Hepatocyte (in vitro differentiated cells): Measurements from ENCODE around the gene PCDHA11. TPM values are rescaled to one million over a fixed set of nuclear protein-coding genes. Genes with fewer than 3 reads are reported as not detected.
A peak's percentile ranks its signal among the peaks of the same experiment; 100 is the strongest.
"Not testable (repeated sequence)": the region's sequence is repeated elsewhere in the genome, so short reads cannot be mapped to it uniquely, and the experiment has no call there.

Experiments used
- DNase-seq: peaks from one replicate; pipeline ENCODE4 v3.0.0-alpha.2; 2016; ENCODE audit warnings: low spot score
- H2AFZ ChIP-seq: fragments of 200-600 bp; sonication (generic); 2 replicates; pipeline ENCODE4 v1.6.0; 2016; ENCODE audit warnings: antibody characterized with exemption, mild to moderate bottlenecking
- H3K27ac ChIP-seq: fragments of 200-600 bp; sonication (generic); 2 replicates; pipeline ENCODE4 v1.5.1; 2016; ENCODE audit warnings: mild to moderate bottlenecking
- H3K27me3 ChIP-seq: fragments of 200-600 bp; sonication (generic); 2 replicates; pipeline ENCODE4 v1.6.1; 2016
- H3K36me3 ChIP-seq: fragments of 200-600 bp; sonication (generic); replicated peaks from 2 replicates; pipeline ENCODE4 v1.5.1; 2016; ENCODE audit warnings: low read depth; ENCODE audit not compliant: insufficient read depth
- H3K4me1 ChIP-seq: fragments of 200-600 bp; sonication (generic); 2 replicates; pipeline ENCODE4 v1.5.1; 2016; ENCODE audit warnings: mild to moderate bottlenecking, moderate library complexity; ENCODE audit not compliant: insufficient read depth
- H3K4me2 ChIP-seq: fragments of 200-600 bp; sonication (generic); 2 replicates; pipeline ENCODE4 v1.6.0; 2016
- H3K4me3 ChIP-seq: fragments of 200-600 bp; sonication (generic); 2 replicates; pipeline ENCODE4 v1.5.1; 2016; ENCODE audit warnings: mild to moderate bottlenecking
- H3K79me2 ChIP-seq: fragments of 200-600 bp; sonication (generic); 2 replicates; pipeline ENCODE4 v1.6.0; 2017; ENCODE audit warnings: mild to moderate bottlenecking
- H3K9me2 ChIP-seq: fragments of 200-600 bp; sonication (generic); replicated peaks from 2 replicates; pipeline ENCODE4 v1.6.0; 2017; ENCODE audit warnings: mild to moderate bottlenecking; ENCODE audit not compliant: insufficient read depth
- H3K9me3 ChIP-seq: fragments of 200-600 bp; sonication (generic); 2 replicates; pipeline ENCODE4 v1.5.1; 2016; ENCODE audit warnings: low read depth, mild to moderate bottlenecking
- H4K20me1 ChIP-seq: fragments of 200-600 bp; sonication (generic); 2 replicates; pipeline ENCODE4 v1.6.0; 2016; ENCODE audit warnings: mild to moderate bottlenecking; ENCODE audit not compliant: insufficient read depth, poor library complexity, severe bottlenecking
- CTCF ChIP-seq: fragments of 200-600 bp; sonication (generic); IDR thresholded peaks from 2 replicates; pipeline ENCODE4 v1.5.1; 2016; ENCODE audit warnings: antibody characterized with exemption, mild to moderate bottlenecking; ENCODE audit not compliant: poor library complexity
- EZH2 ChIP-seq: fragments of 200-600 bp; sonication (generic); IDR thresholded peaks from 2 replicates; pipeline ENCODE4 v1.6.1; 2016; ENCODE audit warnings: antibody characterized with exemption, mild to moderate bottlenecking, borderline replicate concordance
- EZH2phosphoT487 ChIP-seq: fragments of 200-600 bp; sonication (generic); IDR thresholded peaks from one replicate; pipeline ENCODE4 v1.6.1; 2018; ENCODE audit warnings: antibody characterized with exemption, mild to moderate bottlenecking, low read depth, moderate library complexity; ENCODE audit not compliant: unreplicated experiment, severe bottlenecking
- WGBS: methylation state at CpG from one replicate; pipeline ENCODE4 v1.1.6; 2016; ENCODE audit warnings: low lambda C conversion rate; ENCODE audit errors: missing lambda C conversion rate; 5-methylcytosine and 5-hydroxymethylcytosine counted together
- polyA plus RNA-seq: library from polyadenylated mRNA; unstranded; fragments of >200 nt; fragmentation: Nextera tagmentation; extraction: Ambion mirVana; gene quantifications from 2 replicates; pipeline ENCODE4 v1.2.1, GENCODE V29; 2016
- total RNA-seq: library from RNA; depleted of rRNA; stranded (reverse); fragments of >200 nt; gene quantifications from 2 replicates; pipeline ENCODE4 v1.2.3, GENCODE V29; 2014

The PCDHA11 gene
- total and polyA plus RNA-seq, 2 experiments from 2014 or later, result 2.5 to 4.5 TPM

- WGBS, result 84% methylated on average over 47 of the region's 47 CpGs
- no peaks in the 10 kb centered on the region for H3K27me3 ChIP-seq
- H3K4me2 ChIP-seq, result no peak within 1 kb of the TSS
- no peak within 1 kb of the TSS for H3K4me3 ChIP-seq
- H3K4me1 ChIP-seq, result no peaks in the 10 kb centered on the region
- no peaks in the 10 kb centered on the region for H3K36me3 ChIP-seq
- no peak within 1 kb of the TSS for H2AFZ ChIP-seq
- no peaks in the 10 kb centered on the region for H3K9me2 ChIP-seq
- H4K20me1 ChIP-seq, result no peaks in the 10 kb centered on the region
- DNase-seq, result no peak
- peaks cover 32% of the 10 kb centered on the region for H3K9me3 ChIP-seq
- H3K79me2 ChIP-seq, result no peaks in the 10 kb centered on the region
- TF ChIP-seq CTCF (no peak), EZH2phosphoT487 (no peak), EZH2 (no peak)
- H3K27ac ChIP-seq, result no peak within 1 kb of the TSS
Observed at GRCh38 chr5:140840978-140841962, 27.5 kb upstream of the PCDHA11 start, which contains the start of gene PCDHA8. TSS of gene PCDHA8 (plus strand) at chr5:140841187. CDS start at chr5:140841322, 135 bp downstream.

DNA sequence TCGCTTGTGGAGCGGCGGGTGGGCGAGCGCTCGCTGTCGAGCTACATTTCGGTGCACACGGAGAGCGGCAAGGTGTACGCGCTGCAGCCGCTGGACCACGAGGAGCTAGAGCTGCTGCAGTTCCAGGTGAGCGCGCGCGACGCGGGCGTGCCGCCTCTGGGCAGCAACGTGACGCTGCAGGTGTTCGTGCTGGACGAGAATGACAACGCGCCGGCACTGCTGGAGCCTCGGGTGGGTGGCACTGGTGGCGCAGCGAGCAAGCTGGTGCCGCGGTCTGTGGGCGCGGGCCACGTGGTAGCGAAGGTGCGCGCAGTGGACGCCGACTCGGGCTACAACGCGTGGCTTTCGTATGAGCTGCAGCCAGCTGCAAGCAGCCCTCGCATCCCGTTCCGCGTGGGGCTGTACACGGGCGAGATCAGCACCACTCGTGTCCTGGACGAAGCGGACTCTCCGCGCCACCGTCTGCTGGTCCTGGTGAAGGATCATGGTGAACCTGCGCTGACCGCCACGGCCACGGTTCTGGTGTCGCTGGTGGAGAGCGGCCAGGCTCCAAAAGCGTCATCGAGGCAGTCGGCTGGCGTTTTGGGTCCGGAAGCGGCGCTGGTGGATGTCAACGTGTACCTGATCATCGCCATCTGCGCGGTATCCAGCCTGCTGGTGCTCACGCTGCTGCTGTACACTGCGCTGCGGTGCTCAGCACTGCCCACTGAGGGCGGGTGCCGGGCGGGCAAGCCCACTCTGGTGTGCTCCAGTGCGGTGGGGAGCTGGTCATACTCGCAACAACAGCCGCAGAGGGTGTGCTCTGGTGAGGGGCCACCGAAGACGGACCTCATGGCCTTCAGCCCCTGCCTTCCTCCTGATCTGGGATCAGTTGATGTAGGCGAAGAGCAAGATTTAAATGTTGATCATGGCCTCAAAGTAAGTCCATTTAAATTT lies 25.7 kb upstream of the PCDHA11 start:
- Histone ChIP-seq H3K27ac (no peak overlapping the region), H3K36me3 (no peaks in the 10 kb centered on the region), H3K4me3 (no peak overlapping the region), H3K4me1 (no peaks in the 10 kb centered on the region), H3K79me2 (no peaks in the 10 kb centered on the region), H3K9me2 (no peaks in the 10 kb centered on the region), H4K20me1 (no peaks in the 10 kb centered on the region), H3K9me3 (peaks cover 26% of the 10 kb centered on the region), H2AFZ (no peak overlapping the region), H3K4me2 (no peak overlapping the region), H3K27me3 (no peaks in the 10 kb centered on the region)
- DNase-seq, result no peak
- whole genome bisulfite sequencing, result 99% methylated on average over 71 of the region's 87 CpGs
- no peak for TF ChIP-seq EZH2phosphoT487
- no peak for TF ChIP-seq EZH2
- no peak for TF ChIP-seq CTCF

DNA sequence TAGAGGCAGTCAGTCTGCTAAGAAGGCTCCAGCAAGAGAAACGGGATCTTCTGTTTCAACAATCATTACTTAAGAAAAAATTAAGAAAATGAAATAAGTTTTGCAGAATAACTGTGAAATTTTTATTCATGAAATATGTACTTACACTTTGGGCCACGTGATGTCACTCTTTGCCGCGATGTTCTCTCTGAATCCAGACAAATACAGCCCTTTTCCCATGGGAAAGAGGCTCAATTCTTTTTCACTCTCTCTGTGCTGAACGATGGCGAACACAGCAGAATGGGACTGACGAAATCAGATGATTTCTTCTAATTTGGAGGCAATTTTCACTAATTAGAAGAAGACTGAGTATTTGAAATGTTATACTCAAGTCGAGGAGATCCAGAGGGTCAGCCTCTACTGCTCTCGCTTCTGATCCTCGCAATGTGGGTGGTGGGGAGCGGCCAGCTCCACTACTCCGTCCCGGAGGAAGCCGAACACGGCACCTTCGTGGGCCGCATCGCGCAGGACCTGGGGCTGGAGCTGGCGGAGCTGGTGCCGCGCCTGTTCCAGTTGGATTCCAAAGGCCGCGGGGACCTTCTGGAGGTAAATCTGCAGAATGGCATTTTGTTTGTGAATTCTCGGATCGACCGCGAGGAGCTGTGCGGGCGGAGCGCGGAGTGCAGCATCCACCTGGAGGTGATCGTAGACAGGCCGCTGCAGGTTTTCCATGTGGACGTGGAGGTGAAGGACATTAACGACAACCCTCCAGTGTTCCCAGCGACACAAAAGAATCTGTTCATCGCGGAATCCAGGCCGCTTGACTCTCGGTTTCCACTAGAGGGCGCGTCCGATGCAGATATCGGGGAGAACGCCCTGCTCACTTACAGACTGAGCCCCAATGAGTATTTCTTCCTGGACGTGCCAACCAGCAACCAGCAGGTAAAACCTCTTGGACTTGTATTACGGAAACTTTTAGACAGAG lies 20.3 kb upstream of the PCDHA11 start, which contains the start of gene PCDHA9:
Gene PCDHA9, plus strand, starts transcription at position 244 of the 964 bp plus-strand sequence. Its CDS starts 114 bp downstream, at position 358.
- not testable (repeated sequence) for H3K79me2 ChIP-seq, H3K27me3 ChIP-seq, H3K4me1 ChIP-seq, H3K36me3 ChIP-seq, H2AFZ ChIP-seq, H3K9me2 ChIP-seq, H4K20me1 ChIP-seq, DNase-seq, H3K27ac ChIP-seq
- peak within 1 kb of the TSS; percentile 1 for H3K4me3 ChIP-seq
- WGBS, result 81% methylated on average over 39 of the region's 48 CpGs
- peak within 1 kb of the TSS; percentile 35 for H3K4me2 ChIP-seq
- peaks cover 10% of the 10 kb centered on the region for H3K9me3 ChIP-seq

- not testable (repeated sequence) for H3K9me3 ChIP-seq, H3K9me2 ChIP-seq, DNase-seq, H3K4me3 ChIP-seq, H3K4me2 ChIP-seq, H3K79me2 ChIP-seq, H2AFZ ChIP-seq, H3K4me1 ChIP-seq, H3K27me3 ChIP-seq, H3K27ac ChIP-seq, H4K20me1 ChIP-seq, H3K36me3 ChIP-seq
- over 99% methylated on average over 95 of the region's 101 CpGs for WGBS
Observed at GRCh38 chr5:140849831-140850634, 18.7 kb upstream of the PCDHA11 start.
